CD8-positive, alpha-beta memory T cell (primary cell): ENCODE data around the gene ADK. TPM values are rescaled to one million over a fixed set of nuclear protein-coding genes. Genes with fewer than 3 reads are reported as not detected.
A peak's percentile ranks its signal among the peaks of the same experiment; 100 is the strongest.

Experiments
- CTCF ChIA-PET: fragments of 350-600 bp; sonication (Branson Sonifier 250); formaldehyde crosslinking; loops from one replicate; lab custom pipeline; 2021; ENCODE audit warnings: antibody characterized with exemption; lab: Charles Lee
- POLR2A ChIA-PET: fragments of 350-600 bp; sonication (Branson Sonifier 250); formaldehyde crosslinking; loops from one replicate; lab custom pipeline; 2021; ENCODE audit warnings: antibody characterized with exemption; lab: Charles Lee
- DNase-seq, 5 donors: peaks; one replicate each; pipeline versions ENCODE4 v3.0.0 to v3.0.0-alpha.2; 2020 to 2022; ENCODE audit warnings: mixed read lengths in 1 of 5
- H3K27ac ChIP-seq: one replicate; pipeline ENCODE4 v1.7.0; 2013; ENCODE audit warnings: low read depth, mild to moderate bottlenecking, low read length, moderate library complexity
- H3K27me3 ChIP-seq: 2 replicates; pipeline ENCODE4 v1.7.0; 2013; ENCODE audit warnings: low read length, mild to moderate bottlenecking; ENCODE audit not compliant: insufficient read depth, poor library complexity, severe bottlenecking
- H3K36me3 ChIP-seq: 2 replicates; pipeline ENCODE4 v1.7.0; 2013; ENCODE audit warnings: mild to moderate bottlenecking, low read length, moderate library complexity; ENCODE audit not compliant: insufficient read depth
- H3K4me1 ChIP-seq: 2 replicates; pipeline ENCODE4 v1.7.0; 2013; ENCODE audit warnings: mild to moderate bottlenecking, low read length, moderate library complexity; ENCODE audit not compliant: insufficient read depth
- H3K4me3 ChIP-seq: 2 replicates; pipeline ENCODE4 v1.7.0; 2013; ENCODE audit warnings: mild to moderate bottlenecking, low read length
- H3K9me3 ChIP-seq: 2 replicates; pipeline ENCODE4 v1.7.0; 2013; ENCODE audit warnings: mild to moderate bottlenecking, low read length
- H3K27ac Mint-ChIP-seq, 8 donors: one replicate each; pipeline ENCODE4 v1.8.0; 2020 to 2021; ENCODE audit warnings: mixed read lengths in 8 of 8, mild to moderate bottlenecking in 6 of 8, inconsistent platforms in 3 of 8, moderate library complexity in 3 of 8
- H3K27me3 Mint-ChIP-seq, 2 donors: one replicate each; pipeline ENCODE4 v1.8.0; 2020 to 2021; ENCODE audit warnings: mixed read lengths in 2 of 2, mild to moderate bottlenecking in 1 of 2, moderate library complexity in 1 of 2
- H3K36me3 Mint-ChIP-seq, 3 donors: one replicate each; pipeline ENCODE4 v1.8.0; 2020 to 2021; ENCODE audit warnings: mixed read lengths in 3 of 3, inconsistent platforms in 1 of 3, mild to moderate bottlenecking in 1 of 3
- H3K4me1 Mint-ChIP-seq, 3 donors: one replicate each; pipeline ENCODE4 v1.8.0; 2020 to 2021; ENCODE audit warnings: mixed read lengths in 3 of 3, inconsistent platforms in 1 of 3, mild to moderate bottlenecking in 1 of 3
- H3K4me3 Mint-ChIP-seq, 7 donors: one replicate each; pipeline ENCODE4 v1.8.0; 2020 to 2021; ENCODE audit warnings: mixed read lengths in 7 of 7, mild to moderate bottlenecking in 6 of 7, moderate library complexity in 4 of 7, inconsistent platforms in 2 of 7
- H3K9me3 Mint-ChIP-seq, 5 donors: one replicate each; pipeline ENCODE4 v1.8.0; 2020 to 2022; ENCODE audit warnings: mixed read lengths in 5 of 5, mild to moderate bottlenecking in 3 of 5, moderate library complexity in 2 of 5, inconsistent platforms in 1 of 5
- polyA plus RNA-seq: library from polyadenylated mRNA; unstranded; fragments of 300-500 nt; fragmentation: Illumina TruSeq; gene quantifications from one replicate; pipeline ENCODE4 v1.2.3, GENCODE V29; 2021
- total RNA-seq, 2 experiments: library from RNA; stranded (reverse); gene quantifications; one replicate each; pipeline ENCODE4 v1.2.3, GENCODE V29; 2021

Gene ADK
- total and polyA plus RNA-seq, 3 experiments from 2014 or later = 54.1 to 65.1 (median 64.4) TPM

DNA sequence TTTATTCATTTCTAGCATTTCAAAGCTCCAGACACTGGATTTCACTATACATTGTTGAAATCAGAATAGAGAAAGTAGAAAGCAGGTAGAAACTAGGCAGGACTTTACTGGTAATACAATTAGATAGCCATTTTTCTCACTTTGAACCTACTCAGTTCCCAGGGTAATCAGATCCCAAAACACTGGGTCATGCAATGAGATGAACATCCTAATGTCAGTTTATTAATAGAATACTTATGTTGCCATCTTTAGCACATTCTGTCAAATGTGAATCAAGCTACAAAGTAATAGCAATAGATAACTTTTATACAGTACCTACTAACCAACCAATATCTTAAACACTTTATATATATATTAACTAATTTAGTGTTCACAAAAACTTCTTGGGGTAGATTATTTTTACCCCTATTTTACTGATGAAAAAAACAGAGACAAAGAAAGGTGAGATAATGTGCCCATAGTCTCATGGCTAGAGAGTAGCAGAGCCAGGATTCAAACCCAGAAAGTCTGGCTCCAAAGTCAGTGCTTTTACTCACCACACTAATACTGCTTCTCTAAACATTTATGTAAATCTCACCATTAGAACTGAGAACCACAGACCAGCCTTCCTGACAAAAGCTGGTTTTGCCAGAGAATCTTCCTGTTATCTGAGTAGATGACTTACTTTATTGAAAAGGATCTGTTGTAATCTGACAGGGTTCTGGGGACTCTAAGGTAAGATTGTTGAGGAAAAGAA, 521.6 kb downstream of the ADK start:
- ChIA-PET POLR2A (no interaction called here), CTCF (no interaction called here)
- H3K4me3 Mint-ChIP-seq = no peak overlapping the region
- H3K9me3 ChIP-seq = no peaks in the 10 kb centered on the region
- no peak overlapping the region for H3K4me3 ChIP-seq
- peaks cover 12% of the 10 kb centered on the region for H3K36me3 ChIP-seq
- no peak for DNase-seq
- no peaks in the 10 kb centered on the region for H3K4me1 ChIP-seq
- no peaks in the 10 kb centered on the region for H3K27me3 Mint-ChIP-seq
- H3K9me3 Mint-ChIP-seq = peaks cover 0 to 3% (median 0%) of the 10 kb centered on the region in 5 donors
- H3K36me3 Mint-ChIP-seq = peaks cover 21 to 60% (median 33%) of the 10 kb centered on the region in 3 donors
- no peak overlapping the region for H3K27ac ChIP-seq
- peaks cover 3 to 5% (median 4%) of the 10 kb centered on the region in 3 donors for H3K4me1 Mint-ChIP-seq
- H3K27ac Mint-ChIP-seq = peak overlapping the region in 2 of 8 donors; percentile 17 to 29
- no peaks in the 10 kb centered on the region for H3K27me3 ChIP-seq

DNA sequence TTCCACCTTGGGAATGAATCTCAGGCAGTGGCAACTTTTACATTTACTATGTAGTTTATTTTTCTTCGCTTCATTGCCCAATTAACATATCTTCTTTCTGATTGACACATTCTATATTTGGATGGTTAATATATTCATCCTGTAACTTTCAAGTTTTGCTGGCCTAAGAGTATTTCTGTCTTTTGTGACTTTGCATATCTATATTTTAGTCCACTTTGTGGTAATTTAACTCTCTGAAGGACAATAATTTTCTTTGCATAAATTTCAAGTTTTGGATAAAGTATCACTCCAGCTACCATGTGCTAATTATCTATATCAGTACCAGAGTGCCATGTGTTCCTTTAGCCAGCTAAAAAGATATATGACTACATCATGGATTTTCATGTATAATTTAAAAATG, 523.9 kb downstream of the ADK start:
- H3K4me3 Mint-ChIP-seq = no peak overlapping the region
- H3K9me3 Mint-ChIP-seq = peaks cover 0 to 3% (median 0%) of the 10 kb centered on the region in 5 donors
- no peak overlapping the region for H3K27ac Mint-ChIP-seq
- no peaks in the 10 kb centered on the region for H3K27me3 Mint-ChIP-seq
- H3K4me1 Mint-ChIP-seq = peaks cover 3 to 5% (median 4%) of the 10 kb centered on the region in 3 donors
- no peak overlapping the region for H3K27ac ChIP-seq
- no peak overlapping the region for H3K4me3 ChIP-seq
- ChIA-PET CTCF (no interaction called here), POLR2A (no interaction called here)
- no peaks in the 10 kb centered on the region for H3K4me1 ChIP-seq
- H3K36me3 ChIP-seq = peaks cover 12% of the 10 kb centered on the region
- no peaks in the 10 kb centered on the region for H3K9me3 ChIP-seq
- H3K27me3 ChIP-seq = no peaks in the 10 kb centered on the region
- DNase-seq = no peak
- H3K36me3 Mint-ChIP-seq = peaks cover 21 to 65% (median 35%) of the 10 kb centered on the region in 3 donors

DNA sequence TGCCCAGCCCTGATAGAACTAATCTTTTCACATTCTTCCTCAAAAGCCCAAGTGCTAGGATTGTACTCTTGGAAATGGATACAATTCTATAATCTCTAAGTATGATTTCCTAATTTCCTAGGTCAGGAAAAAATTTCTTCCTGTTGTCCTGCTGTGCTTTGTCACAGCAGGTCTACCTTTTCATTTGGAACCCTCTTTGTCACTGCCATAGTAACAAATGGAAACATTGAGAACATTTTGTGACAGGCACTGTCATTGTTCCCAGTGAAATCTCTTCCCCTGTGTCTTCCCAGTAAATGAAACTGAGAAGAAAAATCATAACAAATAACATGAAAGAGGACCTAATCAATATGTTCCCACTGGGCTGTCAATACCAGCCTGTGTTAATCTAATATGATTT, 524.5 kb downstream of the ADK start:
- Histone ChIP-seq H3K9me3 (no peaks in the 10 kb centered on the region), H3K27me3 (no peaks in the 10 kb centered on the region), H3K36me3 (peaks cover 12% of the 10 kb centered on the region), H3K4me3 (no peak overlapping the region), H3K4me1 (no peaks in the 10 kb centered on the region), H3K27ac (no peak overlapping the region)
- ChIA-PET POLR2A (no interaction called here), CTCF (no interaction called here)
- no peak overlapping the region for H3K27ac Mint-ChIP-seq
- peaks cover 3 to 6% (median 5%) of the 10 kb centered on the region in 3 donors for H3K4me1 Mint-ChIP-seq
- no peak for DNase-seq
- no peak overlapping the region for H3K4me3 Mint-ChIP-seq
- peaks cover 21 to 63% (median 33%) of the 10 kb centered on the region in 3 donors for H3K36me3 Mint-ChIP-seq
- H3K27me3 Mint-ChIP-seq = no peaks in the 10 kb centered on the region
- peaks cover 0 to 3% (median 0%) of the 10 kb centered on the region in 5 donors for H3K9me3 Mint-ChIP-seq

DNA sequence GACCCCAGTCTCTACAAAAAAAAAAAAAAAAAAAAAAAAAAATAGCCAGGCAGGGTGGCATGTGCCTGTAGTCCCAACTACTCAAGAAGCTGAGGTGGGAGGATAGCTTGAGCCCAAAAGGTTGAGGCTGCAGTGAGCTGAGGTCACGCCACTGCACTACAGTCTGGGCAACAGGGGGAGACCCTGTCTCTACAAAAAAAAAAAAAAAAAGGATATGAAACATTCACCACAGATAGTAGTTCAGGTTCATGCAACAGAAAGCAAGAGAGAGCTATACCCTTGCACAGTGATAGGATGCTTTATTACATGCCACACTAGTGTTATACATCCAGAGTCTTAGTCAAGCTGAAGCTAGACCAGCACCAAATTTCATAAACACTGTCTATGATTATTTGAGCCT, 526.9 kb downstream of the ADK start:
- Histone ChIP-seq H3K4me3 (no peak overlapping the region), H3K36me3 (peaks cover 5% of the 10 kb centered on the region), H3K4me1 (peaks cover 4% of the 10 kb centered on the region), H3K27ac (no peak overlapping the region), H3K27me3 (no peaks in the 10 kb centered on the region), H3K9me3 (no peaks in the 10 kb centered on the region)
- DNase-seq = no peak
- peaks cover 14 to 25% (median 21%) of the 10 kb centered on the region in 3 donors for H3K4me1 Mint-ChIP-seq
- no peak overlapping the region for H3K27ac Mint-ChIP-seq
- ChIA-PET CTCF (interaction anchor here (1.1 kb wide), 1 partner anchor 433 kb away, joined by 3 read pairs; no protein-coding TSS in a partner anchor), POLR2A (no interaction called here)
- peaks cover 0 to 2% (median 0%) of the 10 kb centered on the region in 5 donors for H3K9me3 Mint-ChIP-seq
- H3K36me3 Mint-ChIP-seq = peaks cover 18 to 44% (median 23%) of the 10 kb centered on the region in 3 donors
- H3K27me3 Mint-ChIP-seq = no peaks in the 10 kb centered on the region
- H3K4me3 Mint-ChIP-seq = peak overlapping the region in 1 of 7 donors; percentile 48

DNA sequence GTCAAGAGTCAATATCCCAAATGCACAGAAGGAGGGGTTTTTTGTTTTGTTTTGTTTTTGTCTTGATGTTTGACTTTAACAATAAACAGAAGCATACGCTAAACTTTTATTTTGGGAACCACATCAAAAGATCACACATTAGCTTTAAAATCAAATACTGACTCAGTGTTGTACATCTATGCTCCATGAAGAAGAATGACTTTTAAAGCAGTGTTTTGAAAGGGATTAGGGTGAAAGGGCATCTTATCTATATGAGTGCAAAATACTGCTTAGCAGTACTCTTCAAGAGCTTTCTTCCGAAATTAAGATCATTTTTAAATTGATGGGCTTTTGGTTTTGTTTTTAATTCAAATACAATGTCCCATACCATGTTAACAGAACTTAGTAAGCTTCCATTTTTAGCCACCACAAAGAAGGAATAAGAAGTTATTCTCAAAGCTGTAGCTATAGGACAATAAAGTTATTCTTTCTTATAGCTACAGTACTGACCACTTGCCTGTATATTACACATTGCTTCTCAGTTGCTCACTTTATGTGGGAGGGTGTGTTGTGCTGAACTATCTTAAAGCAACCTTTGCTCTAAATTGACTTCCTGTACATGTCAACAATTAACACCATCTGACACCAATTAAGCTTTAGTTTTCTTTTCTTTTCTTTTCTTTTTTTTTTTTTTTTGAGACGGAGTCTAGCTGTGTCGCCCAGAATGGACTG, 531.1 kb downstream of the ADK start:
- CTCF ChIA-PET = no interaction called here
- POLR2A ChIA-PET = no interaction called here
- peak overlapping the region in 6 of 7 donors; percentile 11 to 70 (median 31) for H3K4me3 Mint-ChIP-seq

DNA sequence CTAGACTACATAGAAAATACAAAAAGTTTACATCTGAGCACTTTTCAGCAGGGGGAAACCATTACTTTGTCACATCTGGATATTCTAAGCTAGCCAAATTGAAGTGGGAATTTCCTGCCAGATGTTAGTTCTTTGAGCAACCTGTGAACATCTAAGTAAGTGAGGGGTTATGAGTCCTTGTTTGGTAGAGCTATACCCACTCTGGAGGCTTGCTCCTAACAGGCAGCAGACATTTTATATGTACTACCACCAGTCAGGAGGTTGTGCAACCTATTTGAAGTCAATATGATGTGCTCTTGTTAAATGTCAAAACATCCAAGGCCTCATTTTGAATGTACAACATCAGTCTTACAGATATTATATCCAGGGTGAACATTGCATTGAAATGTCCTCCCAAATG, 532.0 kb downstream of the ADK start:
- DNase-seq = no peak
- no peaks in the 10 kb centered on the region for H3K27me3 ChIP-seq
- Mint-ChIP-seq H3K27ac (no peak overlapping the region), H3K4me1 (peaks cover 11 to 23% (median 16%) of the 10 kb centered on the region in 3 donors), H3K4me3 (no peak overlapping the region), H3K27me3 (no peaks in the 10 kb centered on the region), H3K9me3 (no peaks in the 10 kb centered on the region), H3K36me3 (peaks cover 10 to 35% (median 27%) of the 10 kb centered on the region in 3 donors)
- POLR2A ChIA-PET = no interaction called here
- H3K9me3 ChIP-seq = no peaks in the 10 kb centered on the region
- H3K4me1 ChIP-seq = peaks cover 4% of the 10 kb centered on the region
- CTCF ChIA-PET = no interaction called here
- no peak overlapping the region for H3K27ac ChIP-seq
- no peak overlapping the region for H3K4me3 ChIP-seq
- no peaks in the 10 kb centered on the region for H3K36me3 ChIP-seq

More for the DNA sequence above, 531.1 kb downstream of the ADK start:
- DNase-seq = peak in 1 of 5 donors; percentile 3
- Histone ChIP-seq H3K27me3 (no peaks in the 10 kb centered on the region), H3K27ac (no peak overlapping the region), H3K4me3 (no peak overlapping the region), H3K4me1 (peaks cover 4% of the 10 kb centered on the region), H3K36me3 (no peaks in the 10 kb centered on the region), H3K9me3 (no peaks in the 10 kb centered on the region)
- Mint-ChIP-seq H3K4me1 (peaks cover 14 to 27% (median 21%) of the 10 kb centered on the region in 3 donors), H3K36me3 (peaks cover 10 to 32% (median 17%) of the 10 kb centered on the region in 3 donors), H3K27me3 (no peaks in the 10 kb centered on the region), H3K9me3 (no peaks in the 10 kb centered on the region), H3K27ac (peak overlapping the region in 7 of 8 donors; percentile 1 to 79 (median 57))

DNA sequence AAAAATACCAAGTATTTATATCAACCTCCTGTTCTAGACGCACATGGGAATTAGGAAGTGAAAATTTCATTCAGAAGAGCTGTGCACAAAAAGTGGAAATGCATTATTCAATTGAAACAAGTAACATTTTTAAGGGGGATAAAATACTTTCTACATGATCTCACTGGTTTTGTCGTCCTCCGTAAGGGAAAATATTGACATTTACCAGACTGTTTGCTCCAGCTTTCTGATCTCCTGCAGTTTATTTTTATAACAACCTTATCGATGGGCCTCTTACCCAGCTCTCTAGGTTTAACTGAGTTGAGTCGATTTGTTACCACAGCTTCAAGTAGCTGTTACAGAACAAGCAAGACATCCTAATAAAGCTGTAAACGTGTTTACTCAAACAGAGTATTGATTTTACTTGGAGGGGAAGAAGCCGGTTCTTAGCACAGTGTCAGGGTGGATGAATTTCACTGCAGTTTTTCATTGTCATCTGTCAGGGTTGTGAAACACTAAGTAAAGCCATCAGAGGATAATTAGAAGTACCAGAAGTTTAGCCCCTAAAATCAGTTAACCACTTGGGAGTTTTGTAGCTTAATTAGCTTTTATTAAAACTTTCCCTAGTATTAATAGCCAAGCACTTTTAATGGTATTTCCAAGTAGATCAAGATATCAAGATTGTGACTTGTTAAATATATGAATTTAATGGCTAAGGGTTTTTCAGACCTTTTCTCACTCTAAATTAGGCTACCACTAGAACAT, 532.8 kb downstream of the ADK start:
- ChIA-PET POLR2A (no interaction called here), CTCF (no interaction called here)
- no peak overlapping the region for H3K4me3 Mint-ChIP-seq

More for the DNA sequence above, 532.8 kb downstream of the ADK start:
- Mint-ChIP-seq H3K27ac (peak overlapping the region in 1 of 8 donors; percentile 17), H3K27me3 (no peaks in the 10 kb centered on the region), H3K9me3 (no peaks in the 10 kb centered on the region), H3K36me3 (peaks cover 8 to 29% (median 29%) of the 10 kb centered on the region in 3 donors), H3K4me1 (peaks cover 11 to 23% (median 16%) of the 10 kb centered on the region in 3 donors)
- Histone ChIP-seq H3K27ac (no peak overlapping the region), H3K36me3 (no peaks in the 10 kb centered on the region), H3K4me3 (no peak overlapping the region), H3K4me1 (peaks cover 4% of the 10 kb centered on the region), H3K27me3 (no peaks in the 10 kb centered on the region), H3K9me3 (no peaks in the 10 kb centered on the region)
- no peak for DNase-seq
